Ammon's horn (tissue), 1 donor: Measurements from ENCODE around the gene STK33.
"Not testable (repeated sequence)": the region's sequence is repeated elsewhere in the genome, so short reads cannot be mapped to it uniquely, and the experiment has no call there.

Experiments
- DNase-seq: peaks from one replicate; pipeline ENCODE4 v3.0.0-alpha.2; 2016; ENCODE audit warnings: low spot score

Gene STK33

DNA sequence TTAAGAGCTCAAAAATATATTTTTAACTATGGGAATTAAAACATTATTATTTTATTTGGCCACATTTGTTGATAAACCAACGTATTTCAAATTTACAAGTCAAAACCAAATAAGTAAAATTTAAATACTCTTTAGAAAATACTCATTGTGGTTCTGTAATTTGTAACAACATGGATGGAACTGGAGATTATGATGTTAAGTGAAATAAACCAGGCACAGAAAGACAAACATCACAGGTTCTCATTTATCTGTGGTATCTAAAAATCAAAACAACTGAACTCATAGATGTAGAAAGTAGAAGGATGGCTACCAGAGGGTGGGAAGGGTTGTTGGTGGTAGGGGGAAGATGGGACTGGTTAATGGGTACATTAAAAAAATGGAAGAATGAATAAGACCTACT is 50.8 kb downstream of the STK33 start:
- DNase-seq, result no peak

DNA sequence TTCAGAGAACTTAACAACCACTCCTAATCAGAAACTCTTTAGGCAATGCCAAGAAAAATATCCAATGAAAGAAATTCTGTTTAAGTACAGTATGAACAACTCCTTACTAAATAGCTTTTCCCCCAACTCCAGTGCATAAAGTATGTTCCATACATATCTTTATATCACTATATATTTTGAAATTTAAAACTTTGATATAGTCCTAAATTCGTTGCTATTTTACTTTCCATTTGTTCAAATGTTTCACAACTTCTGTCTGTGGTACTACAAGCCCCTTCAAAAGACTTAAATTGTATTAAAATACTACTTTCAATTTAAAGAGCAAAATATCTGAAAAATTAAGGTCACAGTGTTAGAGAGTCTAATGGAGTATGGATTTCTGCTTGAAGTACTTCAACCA is 52.6 kb downstream of the STK33 start:
- no peak for DNase-seq

DNA sequence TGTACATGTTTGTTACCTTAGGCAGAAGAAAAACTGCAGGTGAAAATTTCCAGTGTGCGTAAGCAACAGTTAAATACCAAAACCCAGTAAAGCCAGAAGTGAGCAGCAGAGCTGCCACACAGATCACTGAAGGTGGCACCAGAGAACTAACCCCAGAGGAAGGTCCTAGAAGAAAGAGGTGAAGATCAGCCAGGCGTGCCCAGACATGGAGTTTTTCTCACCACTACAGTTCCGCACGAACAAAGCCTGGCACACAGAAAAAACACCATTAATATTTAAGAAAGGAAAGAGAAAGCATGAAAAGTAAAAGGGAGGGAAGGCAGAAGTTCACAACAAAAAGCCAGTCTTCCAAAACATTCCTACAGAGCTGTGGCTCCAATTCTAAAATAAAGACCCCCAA is 60.7 kb downstream of the STK33 start:
- no peak for DNase-seq

DNA sequence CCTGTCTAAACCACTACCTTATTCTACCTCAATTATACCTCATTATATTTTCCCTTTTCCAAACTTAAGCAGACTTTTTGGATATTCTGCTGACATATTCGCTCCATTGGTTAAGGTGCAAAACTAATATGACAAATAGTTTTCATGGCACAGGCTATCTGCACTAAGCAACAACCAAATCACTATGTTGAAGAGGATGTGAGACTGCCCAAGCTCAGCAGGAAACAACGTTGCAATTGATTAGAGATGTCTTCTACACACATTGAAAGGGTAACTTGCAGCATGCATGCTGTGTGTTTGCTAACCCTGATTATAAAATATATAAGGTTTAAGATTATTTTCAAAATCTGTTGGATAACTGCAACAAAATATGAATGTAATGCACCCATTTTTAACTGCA is 61.6 kb downstream of the STK33 start:
- no peak for DNase-seq

DNA sequence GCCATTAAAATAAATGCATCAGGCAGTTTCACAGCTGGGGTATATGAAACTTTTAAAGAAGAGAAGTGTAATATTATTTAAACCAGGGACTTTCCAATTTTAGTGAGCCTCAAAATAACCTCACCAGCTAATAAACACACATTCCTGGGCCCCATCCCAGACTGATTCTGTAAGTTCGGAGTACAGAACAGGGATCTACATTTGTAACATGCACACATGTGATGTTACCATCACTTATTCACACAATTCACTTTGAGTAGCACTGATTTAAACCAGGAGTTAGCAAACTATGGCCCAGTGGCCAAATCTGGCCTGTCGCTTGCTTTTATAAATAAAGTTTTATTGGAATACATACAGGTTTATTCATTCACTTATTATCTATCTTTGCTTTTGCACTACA is 62.0 kb downstream of the STK33 start:
- no peak for DNase-seq

DNA sequence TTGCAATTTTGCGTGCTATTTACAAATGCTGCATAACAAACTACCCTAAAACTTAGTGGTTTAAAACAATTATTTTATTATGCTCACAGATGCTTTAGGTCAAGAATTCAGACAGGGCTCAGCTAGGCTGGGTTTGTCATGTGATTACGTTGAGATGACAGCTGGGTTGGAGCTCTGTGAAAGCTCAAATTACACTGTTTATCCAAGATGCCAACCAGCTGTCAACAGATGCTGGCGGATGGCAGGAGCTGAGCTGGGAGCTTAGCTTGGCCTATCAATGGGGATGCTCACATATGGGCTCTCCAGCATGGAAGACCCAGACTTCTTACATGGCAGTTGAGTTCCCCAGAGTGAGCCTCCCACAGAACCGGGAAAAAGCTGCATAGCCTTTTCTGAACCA is 62.7 kb downstream of the STK33 start:
- no peak for DNase-seq

DNA sequence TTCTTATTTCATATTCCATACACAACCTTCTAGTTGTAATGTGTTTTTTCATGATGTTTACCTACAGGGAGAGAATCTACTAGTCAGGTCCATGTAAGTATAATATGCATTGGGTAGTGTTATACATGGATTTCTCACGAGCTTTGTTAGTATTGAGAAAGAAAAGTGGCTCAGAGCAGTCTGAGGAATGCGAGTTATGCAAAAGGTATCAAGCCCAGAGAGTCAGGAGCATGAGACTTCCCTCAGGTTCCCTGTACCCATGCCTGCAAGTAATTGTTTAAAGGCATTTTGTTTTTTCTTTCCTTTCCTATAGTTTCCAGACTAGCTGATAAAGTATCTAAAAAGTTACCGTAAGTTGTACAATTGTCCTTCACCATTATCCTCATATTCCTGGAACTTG is 66.1 kb downstream of the STK33 start:
- no peak for DNase-seq

DNA sequence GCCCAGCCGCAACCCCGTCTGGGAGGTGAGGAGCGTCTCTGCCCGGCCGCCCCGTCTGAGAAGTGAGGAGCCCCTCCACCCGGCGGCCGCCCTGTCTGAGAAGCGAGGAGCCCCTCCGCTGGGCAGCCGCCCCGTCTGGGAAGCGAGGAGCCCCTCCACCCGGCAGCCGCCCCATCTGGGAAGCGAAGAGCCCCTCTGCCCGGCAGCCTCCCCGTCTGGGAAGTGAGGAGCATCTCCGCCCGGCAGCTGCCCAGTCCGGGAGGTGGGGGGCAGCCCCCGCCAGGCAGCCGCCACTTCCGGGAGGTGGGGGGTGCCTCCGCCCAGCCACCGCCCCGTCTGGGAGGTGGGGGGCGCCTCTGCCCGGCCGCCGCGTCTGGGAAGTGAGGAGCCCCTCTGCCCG is 70.6 kb downstream of the STK33 start:
- DNase-seq, result no peak

DNA sequence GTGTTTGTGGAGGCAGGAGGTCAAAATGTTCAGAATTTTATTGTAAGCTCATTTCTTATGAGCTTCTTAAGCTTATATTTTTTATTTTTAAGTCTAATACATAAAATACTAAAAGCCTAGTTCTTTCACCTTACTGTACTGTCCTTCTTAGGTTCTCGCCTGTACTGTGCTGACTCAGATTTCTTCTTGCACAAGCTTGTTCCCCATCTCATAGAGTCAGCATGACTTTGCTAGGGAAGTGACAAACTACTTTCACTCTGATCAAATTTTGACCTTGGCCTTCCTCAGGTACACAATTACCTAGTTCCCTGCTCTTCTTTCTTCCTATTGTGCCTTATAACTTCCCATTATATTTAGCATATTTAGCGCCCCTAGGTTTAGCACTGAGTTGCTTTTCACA is 81.5 kb downstream of the STK33 start:
- DNase-seq, result no peak

DNA sequence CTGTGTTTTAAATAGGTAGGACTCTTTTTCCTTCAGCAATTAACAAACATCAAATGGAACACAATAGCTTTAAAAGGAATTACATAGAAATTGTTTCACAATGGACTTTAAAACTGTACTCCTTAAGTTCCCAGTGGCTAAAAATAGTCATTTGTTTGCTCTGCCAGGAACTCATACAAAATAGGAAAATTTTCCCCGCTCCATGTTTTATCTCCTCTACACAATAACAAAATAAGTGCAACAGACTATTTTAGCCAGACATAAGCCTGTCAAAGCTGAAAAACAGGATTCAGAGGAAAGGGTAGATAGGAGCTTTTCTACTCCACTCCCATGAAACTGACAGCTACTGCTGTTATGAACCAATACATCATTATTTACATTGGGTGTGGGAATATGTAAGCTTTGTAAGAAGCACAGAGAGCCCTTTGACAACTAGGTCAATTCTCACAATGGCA is 90.1 kb downstream of the STK33 start:
- DNase-seq, result no peak

DNA sequence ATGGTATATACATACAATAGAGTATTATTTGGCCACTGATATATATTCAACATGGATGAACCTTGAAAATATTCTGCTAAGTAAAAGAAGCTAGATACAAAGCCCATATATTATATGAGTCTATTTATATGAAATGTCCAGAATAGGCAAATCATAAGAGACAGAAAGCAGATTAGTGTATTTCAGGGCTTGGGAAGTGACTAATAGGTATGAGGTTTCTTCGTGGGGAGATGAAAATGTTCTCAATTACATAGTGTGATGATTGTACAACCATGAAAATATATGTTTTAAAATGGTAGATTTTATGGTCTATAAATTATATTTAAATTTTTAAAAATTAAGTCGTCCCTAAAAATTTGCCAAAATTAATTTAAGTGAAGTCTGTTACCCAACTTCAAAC is 92.2 kb downstream of the STK33 start:
- DNase-seq, result no peak

DNA sequence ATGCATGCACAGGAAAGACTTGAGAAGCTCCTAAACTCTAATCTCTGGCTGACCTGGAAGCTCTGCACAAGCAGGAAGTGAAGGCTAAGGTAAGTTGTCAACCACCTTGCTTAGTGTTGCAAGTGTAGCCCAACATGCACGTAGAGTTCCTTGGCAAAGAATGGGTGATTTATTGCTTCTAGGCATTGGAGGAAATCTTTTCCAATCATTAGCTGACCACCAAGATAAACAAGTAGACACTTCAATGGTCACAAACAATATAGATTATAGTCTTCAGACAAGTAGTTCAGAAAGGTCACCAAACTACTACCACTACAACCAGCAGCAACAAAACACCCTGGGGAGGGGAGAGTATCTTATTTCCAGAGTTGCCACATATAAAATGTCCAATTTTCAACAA is 105.6 kb downstream of the STK33 start:
- DNase-seq, result no peak

DNA sequence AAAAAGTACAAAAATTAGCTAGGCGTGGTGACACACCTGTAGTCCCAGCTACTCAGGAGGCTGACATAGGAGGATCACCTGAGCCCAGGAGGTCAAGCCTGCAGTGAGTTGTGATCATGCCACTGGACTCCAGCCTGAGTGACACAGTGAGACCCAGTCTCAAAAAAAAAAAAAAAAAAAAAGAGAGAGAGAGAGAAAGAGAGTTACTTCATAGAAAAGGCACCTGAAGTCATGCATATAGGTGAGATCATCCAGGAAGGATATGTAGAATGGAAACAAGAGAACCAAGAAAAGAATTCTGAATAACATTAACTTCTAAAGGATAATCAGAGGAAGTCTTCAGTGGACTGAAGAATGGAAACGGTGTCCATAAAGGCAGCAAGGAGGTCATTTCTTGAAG is 106.8 kb downstream of the STK33 start:
- no peak for DNase-seq

DNA sequence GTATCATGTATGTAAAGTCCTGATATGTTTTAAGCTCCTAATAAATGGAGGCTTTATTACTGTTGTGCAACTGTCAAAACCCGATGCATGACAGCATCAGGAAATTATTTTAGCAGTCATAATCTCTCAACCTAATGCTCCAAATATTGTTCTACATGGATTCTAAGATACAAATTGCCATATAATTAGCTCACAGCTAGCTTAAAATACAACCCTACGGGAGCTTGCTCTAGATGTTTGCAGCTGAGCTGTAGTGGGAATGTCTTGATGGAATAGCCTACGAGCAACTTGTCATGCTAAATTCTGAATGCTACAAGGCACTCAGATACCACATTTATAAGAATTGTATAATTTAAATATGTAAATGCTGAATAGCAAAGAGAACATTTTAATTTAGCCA is 109.8 kb downstream of the STK33 start:
- no peak for DNase-seq

DNA sequence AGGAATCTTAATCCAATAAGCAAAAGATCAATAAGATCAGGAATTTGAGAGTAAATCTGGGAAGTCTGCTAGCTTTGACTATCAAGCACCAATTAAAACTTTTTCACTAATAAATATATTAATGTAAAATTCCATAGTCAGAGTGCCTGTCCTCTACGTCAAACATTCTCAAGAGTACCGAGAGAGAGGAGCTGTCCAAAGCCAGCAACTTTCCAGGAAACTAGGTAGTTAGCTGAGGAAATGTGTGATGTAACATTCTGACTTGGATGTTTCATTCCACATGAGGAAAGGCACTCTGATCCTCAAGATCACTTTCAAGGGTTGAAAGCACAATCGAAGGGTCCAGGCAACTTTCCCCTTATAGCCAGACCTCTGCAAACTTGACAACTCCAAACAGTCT is 113.2 kb downstream of the STK33 start:
- no peak for DNase-seq

DNA sequence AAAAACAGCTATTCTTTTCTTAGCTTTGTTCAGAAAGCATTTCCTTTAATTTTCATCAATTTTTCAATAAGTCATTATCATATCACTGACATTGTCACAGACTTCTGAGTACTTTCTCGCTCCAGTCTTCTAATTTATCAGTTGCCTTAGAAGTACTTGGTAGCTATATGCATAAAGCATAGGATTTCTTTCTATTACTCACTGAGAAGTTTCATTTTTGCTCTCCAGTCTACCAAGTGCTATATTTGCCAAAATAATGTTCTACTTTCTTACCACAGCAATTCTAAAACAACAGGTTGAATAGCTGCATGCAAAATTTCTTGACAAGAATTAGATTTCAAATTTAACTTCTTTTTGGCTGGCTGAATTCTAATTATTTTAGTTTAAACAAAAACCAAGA is 116.3 kb downstream of the STK33 start:
- DNase-seq, result no peak

DNA sequence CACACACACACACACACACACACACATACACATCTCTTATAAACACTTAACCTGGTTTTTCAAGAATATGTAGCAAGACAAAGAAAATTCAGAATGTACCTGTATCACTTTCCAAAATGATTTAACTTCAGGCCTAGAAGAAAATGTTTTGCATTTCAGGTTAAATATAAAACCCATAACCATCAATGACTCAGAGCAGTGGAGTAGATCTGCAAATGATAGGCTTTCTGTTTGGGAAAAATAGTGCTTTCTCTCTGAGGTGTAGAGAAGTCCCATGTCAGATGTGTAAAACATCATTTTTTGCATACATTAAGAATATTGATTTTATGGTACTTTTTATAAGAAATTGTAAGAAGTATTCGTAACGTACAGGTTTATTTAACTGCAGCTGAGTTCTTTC is 116.9 kb downstream of the STK33 start:
- DNase-seq, result no peak

DNA sequence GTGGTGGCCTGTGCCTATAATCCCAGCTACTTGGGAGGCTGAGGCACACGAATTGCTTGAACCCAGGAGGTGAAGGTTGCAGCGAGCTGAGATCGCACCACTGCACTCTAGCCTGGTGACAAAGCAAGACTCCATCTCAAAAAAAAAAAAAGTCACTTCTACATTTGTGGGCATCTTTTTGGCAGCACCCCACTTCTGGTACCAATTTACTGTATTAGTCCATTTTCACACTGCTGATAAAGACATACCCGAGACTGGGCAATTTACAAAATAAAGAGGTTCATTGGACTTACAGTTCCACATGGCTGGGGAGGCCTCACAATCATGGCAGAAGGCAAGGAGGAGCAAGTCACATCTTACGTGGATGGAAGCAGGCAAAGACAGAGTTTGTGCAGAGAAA is 126.2 kb downstream of the STK33 start:
- DNase-seq, result not testable (repeated sequence)

DNA sequence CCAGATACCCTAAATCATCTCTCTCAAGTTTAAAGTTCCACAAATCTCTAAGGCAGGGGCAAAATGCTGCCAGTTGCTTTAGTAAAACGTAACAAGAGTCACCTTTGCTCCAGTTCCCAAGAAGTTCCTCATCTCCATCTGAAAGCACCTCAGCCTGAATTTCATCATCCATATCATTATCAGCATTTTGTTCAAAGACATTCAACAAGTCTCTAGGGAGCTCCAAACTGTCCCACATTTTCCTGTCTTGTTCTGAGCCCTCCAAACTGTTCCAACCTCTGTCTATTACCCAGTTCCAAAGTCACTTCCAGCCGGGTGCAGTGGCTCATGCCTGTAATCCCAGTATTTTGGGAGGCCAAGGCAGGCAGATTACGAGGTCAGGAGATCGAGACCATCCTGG is 126.7 kb downstream of the STK33 start:
- DNase-seq, result not testable (repeated sequence)

DNA sequence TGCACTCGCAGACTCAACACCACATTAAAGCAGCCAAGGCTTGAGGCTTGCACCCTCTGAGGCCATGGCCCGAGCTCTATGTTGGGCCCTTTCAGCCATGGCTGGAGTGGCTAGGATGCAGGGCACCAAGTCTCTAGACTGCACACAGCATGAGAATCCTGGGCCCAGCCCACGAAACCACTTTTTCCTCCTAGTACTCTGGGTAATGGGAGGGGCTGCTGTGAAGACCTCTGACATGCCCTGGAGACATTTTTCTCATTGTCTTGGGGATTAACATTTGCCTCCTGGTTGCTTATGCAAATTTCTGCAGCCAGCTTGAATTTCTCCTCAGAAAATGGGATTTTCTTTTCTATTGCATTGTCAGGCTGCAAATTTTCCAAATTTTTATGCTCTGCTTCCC is 127.1 kb downstream of the STK33 start:
- not testable (repeated sequence) for DNase-seq

DNA sequence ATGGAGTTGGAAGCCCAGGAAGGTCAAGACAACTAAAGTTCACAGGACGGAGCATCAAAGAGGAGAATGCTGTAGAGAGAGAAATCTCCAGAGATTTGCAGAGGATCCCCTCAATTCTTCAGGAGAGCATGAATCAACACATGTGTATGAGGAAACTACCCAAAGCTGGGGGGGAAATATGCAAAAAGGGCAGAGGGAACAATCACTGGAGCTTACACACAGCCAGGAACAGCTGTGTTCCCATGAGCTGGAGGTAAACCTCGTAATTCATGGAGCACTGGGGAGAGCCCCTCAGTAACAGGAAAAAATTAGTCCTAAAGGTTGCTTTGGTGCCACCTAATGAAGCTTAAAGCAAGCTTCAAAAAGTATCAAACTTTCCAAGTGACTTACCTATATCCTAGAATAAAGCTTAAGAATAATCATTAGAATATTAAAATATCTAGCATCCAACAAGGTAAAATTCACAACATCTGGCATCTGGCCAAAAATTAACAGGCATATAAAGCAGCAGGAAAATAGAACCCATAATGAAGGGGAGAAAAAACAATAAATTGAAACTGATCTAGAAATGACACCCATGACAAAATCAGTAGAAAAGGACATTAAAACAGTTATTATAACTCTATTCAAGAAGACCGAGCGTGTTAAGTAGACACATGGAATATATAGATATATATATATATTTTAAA is 134.2 kb downstream of the STK33 start:
- DNase-seq, result no peak

DNA sequence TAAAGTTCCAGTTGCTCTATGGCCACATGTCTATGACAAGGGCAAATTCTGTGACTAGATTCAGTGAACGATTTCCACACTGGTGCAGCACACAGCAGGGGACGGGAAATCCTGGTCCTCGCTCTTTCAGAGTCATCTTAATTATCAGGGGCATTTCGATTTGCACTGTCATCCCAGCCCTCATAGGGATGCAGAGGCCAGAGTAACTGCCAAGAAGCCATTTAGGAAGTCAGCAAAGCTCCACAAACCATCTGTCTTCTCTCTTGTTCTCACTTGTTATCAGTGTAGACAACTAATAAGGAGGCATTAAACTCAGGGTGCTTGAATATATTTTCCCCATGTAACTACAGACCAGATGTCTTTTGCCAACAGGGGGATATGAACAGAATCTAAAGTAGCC is 151.7 kb downstream of the STK33 start:
- DNase-seq, result no peak

DNA sequence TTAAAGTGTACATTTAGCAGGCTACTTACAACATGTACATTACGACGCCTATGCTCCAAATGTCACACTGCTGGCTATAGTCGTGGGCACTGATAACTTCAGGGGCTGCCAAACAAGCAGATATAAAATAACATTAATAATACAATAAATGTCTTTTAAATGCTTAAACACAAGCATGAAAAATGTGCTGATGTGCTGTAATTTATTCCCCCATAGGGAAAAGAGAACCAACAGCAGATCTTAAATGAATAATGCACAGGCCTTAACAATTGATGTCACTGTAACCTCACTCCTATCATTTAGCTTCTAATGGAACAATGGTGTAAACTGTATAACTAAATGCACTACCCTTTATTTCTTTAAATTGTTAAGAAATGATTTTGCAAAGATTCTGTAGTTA is 153.4 kb downstream of the STK33 start:
- DNase-seq, result no peak

DNA sequence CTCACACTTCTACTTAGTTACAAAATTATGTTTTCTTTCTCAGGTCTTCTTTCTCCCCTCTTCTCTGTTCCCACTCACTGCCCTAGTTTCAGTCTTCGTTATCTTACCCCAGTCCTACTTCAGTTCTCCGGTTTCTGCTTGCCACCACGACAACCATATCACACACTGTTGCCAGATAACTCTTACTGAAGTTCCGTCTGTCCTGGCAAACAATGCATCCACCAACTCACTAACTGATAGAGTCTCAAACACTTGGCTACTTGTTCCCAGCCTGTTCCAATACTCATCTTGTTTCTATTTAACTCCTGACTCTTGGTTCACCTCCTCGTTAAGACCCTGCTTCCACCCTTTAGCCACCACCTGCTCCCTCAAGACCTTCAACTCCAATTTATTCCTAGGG is 164.5 kb downstream of the STK33 start:
- no peak for DNase-seq

DNA sequence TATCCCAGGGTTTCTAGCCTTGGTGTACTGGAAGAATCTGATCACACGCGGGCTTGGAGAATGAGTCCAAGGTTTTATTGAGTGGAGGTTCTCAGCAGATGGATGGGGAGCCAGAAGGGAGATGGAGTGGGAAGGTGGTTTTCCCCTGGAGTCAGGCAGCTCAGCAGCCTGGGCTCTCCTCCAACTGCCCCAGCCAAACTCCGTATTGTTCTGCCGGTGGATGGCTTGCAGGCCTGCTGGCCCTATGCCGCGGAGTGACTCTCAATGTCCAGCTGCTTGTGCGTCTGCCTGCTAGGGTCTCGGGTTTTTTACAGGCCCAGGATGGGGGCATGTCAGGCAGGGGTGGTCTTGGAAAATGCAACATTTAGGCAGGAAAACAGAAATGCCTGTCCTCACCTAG is 168.0 kb downstream of the STK33 start:
- no peak for DNase-seq
